ENCODE data around the gene CCDC88A. TPM values are rescaled to one million over a fixed set of nuclear protein-coding genes. Genes with fewer than 3 reads are reported as not detected.

Gene CCDC88A, protein sequence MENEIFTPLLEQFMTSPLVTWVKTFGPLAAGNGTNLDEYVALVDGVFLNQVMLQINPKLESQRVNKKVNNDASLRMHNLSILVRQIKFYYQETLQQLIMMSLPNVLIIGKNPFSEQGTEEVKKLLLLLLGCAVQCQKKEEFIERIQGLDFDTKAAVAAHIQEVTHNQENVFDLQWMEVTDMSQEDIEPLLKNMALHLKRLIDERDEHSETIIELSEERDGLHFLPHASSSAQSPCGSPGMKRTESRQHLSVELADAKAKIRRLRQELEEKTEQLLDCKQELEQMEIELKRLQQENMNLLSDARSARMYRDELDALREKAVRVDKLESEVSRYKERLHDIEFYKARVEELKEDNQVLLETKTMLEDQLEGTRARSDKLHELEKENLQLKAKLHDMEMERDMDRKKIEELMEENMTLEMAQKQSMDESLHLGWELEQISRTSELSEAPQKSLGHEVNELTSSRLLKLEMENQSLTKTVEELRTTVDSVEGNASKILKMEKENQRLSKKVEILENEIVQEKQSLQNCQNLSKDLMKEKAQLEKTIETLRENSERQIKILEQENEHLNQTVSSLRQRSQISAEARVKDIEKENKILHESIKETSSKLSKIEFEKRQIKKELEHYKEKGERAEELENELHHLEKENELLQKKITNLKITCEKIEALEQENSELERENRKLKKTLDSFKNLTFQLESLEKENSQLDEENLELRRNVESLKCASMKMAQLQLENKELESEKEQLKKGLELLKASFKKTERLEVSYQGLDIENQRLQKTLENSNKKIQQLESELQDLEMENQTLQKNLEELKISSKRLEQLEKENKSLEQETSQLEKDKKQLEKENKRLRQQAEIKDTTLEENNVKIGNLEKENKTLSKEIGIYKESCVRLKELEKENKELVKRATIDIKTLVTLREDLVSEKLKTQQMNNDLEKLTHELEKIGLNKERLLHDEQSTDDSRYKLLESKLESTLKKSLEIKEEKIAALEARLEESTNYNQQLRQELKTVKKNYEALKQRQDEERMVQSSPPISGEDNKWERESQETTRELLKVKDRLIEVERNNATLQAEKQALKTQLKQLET (N-terminal part only)
- 48.3 and 64.3 TPM in 2 replicates for total RNA-seq

DNA sequence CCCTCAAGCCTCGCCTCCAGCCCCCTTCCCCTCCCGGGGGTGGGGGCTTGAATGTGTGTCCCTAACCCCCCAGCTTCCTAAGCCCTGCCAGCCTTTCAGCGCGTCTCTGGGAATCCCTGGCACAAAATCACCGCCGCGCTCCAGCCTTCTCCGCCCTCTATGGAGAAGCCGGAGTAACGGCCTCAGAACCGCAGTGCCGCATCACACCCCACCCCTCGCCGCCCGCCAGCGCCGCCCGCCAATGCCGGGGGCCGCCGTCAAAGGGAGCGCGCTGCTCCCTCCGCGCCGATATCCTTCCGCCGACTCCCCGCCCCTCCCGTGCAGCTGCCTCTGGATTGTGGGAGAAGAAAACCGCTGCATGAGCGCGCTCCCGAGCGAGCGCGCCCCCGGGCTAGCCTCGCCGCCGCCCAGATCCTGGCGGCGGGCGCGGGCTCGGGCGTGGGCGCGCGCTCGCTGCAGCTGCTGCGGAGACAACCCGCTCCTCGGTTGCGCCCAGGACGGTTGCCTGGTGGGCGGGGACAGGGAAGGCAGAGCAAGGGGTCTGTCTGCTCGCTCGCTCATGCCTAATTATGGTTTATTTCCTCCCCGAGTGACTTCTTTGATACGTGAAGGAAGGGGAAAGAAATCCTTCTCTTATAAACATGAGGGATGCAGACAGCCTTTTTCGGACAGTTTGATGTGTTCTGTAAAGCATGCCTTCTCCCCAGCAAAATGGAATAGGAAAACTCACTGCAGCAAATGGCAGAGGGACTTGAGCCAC, at the start of gene CCDC88A:
Gene CCDC88A, minus strand, starts transcription at position 178 of the 760 bp plus-strand sequence. CDS start 777 bp downstream, outside the sequence.

DNA sequence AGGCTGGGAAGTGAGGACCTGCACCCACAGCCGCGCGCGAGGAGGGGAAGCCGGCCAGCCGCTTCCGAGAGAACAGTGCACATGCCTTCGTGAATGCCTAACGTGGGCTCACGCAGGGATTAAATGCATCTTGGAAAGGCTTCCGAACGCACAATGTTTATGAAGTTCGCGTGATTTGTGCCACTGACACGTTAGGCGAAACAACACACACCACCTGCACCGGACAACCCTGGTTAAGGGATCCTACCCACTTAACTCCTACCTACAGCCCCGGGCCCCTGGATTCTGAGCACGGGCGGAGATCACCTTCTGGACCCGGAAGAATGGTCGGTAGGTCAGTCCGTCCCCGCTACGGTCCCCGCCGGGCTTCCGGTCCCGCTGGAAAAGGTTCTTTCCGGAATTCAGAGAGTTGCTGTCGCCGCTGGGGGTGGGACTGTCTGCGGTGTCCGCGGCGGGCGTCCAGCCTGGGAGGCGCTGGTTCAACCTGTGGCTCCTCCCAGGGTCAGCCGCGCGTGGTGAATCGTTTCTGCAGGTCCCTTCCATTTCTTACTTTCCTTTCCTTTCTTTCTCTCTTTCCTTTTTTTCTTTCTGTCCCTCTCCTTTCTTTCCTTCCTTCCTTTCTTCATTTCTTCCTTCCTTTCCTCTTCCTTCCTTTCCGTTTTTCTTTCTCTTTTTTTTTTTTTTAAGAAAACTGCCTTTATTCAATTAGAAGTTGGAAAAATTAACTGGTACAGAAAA, 150.6 kb downstream of the CCDC88A start, which contains the start of gene MTIF2:
Gene MTIF2, minus strand, starts transcription at position 325 of the 738 bp plus-strand sequence. CDS start 5,373 bp downstream, outside the sequence.

Small RNA genes within 50 kb of the gene (small RNA-seq; reads per million reads assigned to genes)
- gene RF00019 (not detected), gene RNU6-221P (not detected), gene RNU6-775P (not detected)

Other genes with a start within 250 kb of the CCDC88A start
- gene CLHC1, start 187.6 kb downstream of the CCDC88A start, total RNA-seq, result 3.3 and 6.9 TPM in 2 replicates
- 954 and 1,005 TPM in 2 replicates for gene RPS27A, start 187.2 kb downstream of the CCDC88A start, total RNA-seq
- gene MTIF2, start 150.6 kb downstream of the CCDC88A start, total RNA-seq, result 28.1 and 33.1 TPM in 2 replicates
- gene CFAP36, start 99.9 kb upstream of the CCDC88A start, total RNA-seq, result 16.0 and 17.1 TPM in 2 replicates
- gene PPP4R3B, start 197.8 kb upstream of the CCDC88A start, total RNA-seq, result 36.6 and 47.3 TPM in 2 replicates